Chondrocyte (in vitro differentiated cells): ENCODE results near the gene TRIM7. TPM values are rescaled to one million over a fixed set of nuclear protein-coding genes. Genes with fewer than 3 reads are reported as not detected.

ENCODE experiments used
- DNase-seq: peaks from one replicate; pipeline ENCODE4 v3.0.0; 2021; ENCODE audit warnings: mixed read lengths, low spot score
- H3K27ac Mint-ChIP-seq: one replicate; pipeline ENCODE4 v1.8.0; 2021; ENCODE audit warnings: mild to moderate bottlenecking, moderate library complexity, mixed read lengths; ENCODE audit not compliant: unreplicated experiment
- H3K27me3 Mint-ChIP-seq: 2 replicates; pipeline ENCODE4 v1.8.0; 2021; ENCODE audit warnings: low read depth, mixed read lengths
- H3K36me3 Mint-ChIP-seq: 2 replicates; pipeline ENCODE4 v1.8.0; 2021; ENCODE audit warnings: low read depth, mixed read lengths
- H3K4me1 Mint-ChIP-seq: 2 replicates; pipeline ENCODE4 v1.8.0; 2021; ENCODE audit warnings: low read depth, mild to moderate bottlenecking, mixed read lengths
- H3K4me3 Mint-ChIP-seq: one replicate; pipeline ENCODE4 v1.8.0; 2021; ENCODE audit warnings: mild to moderate bottlenecking, moderate library complexity, mixed read lengths; ENCODE audit not compliant: unreplicated experiment
- H3K9me3 Mint-ChIP-seq: 2 replicates; pipeline ENCODE4 v1.8.0; 2021; ENCODE audit warnings: low read depth, mixed read lengths
- total RNA-seq: library from RNA; stranded (reverse); gene quantifications from 3 replicates; pipeline ENCODE4 v1.2.1, GENCODE V29; 2021
- TF ChIP-seq, protein P1 (sequence below): fragments of 200-600 bp; sonication (generic); IDR thresholded peaks from 2 replicates; pipeline ENCODE4 v1.5.0; 2021; ENCODE audit warnings: antibody characterized with exemption, mild to moderate bottlenecking, moderate library complexity

TRIM7 gene
- total RNA-seq, 1 donor from 2014 or later: 5.7 TPM

DNA sequence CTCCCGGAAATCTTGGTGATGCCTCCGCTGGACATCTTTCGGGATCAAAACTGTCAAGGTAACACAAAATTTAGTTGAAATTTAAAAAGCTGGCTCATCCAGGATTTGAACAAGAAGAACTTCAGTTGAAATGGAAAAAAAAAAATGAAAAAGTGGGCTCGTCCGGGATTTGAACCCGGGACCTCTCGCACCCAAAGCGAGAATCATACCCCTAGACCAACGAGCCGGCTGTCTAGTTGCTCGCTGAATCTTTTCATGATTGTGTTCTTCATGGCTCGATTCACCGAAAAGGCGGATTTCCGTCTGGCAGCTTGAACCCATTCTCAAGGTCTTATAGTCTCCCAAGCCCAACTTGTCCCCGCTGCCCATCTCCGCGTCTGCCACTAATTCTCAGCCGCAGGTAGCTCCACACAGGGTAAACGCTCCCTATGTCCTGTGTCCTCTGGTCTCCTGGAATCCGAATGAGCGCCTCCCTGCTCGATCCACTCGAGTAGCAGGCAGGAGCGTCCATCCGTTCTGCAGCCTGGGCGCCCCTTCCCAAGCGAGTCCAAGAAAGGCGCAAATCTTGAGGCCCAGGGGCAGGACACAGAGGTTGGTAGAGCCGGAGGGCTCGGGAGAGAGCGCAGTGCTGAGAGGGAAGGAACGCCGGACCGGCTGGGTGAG, 16.2 kb downstream of the TRIM7 start:
- Mint-ChIP-seq H3K36me3 (no peaks in the 10 kb centered on the region), H3K4me1 (peaks cover 32% of the 10 kb centered on the region), H3K27ac (peak overlapping the region; percentile 98), H3K4me3 (peak overlapping the region; percentile 93), H3K27me3 (no peaks in the 10 kb centered on the region), H3K9me3 (no peaks in the 10 kb centered on the region)
- no peak for DNase-seq
- TF ChIP-seq, protein P1, sequence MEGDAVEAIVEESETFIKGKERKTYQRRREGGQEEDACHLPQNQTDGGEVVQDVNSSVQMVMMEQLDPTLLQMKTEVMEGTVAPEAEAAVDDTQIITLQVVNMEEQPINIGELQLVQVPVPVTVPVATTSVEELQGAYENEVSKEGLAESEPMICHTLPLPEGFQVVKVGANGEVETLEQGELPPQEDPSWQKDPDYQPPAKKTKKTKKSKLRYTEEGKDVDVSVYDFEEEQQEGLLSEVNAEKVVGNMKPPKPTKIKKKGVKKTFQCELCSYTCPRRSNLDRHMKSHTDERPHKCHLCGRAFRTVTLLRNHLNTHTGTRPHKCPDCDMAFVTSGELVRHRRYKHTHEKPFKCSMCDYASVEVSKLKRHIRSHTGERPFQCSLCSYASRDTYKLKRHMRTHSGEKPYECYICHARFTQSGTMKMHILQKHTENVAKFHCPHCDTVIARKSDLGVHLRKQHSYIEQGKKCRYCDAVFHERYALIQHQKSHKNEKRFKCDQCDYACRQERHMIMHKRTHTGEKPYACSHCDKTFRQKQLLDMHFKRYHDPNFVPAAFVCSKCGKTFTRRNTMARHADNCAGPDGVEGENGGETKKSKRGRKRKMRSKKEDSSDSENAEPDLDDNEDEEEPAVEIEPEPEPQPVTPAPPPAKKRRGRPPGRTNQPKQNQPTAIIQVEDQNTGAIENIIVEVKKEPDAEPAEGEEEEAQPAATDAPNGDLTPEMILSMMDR: peak; percentile 47

DNA sequence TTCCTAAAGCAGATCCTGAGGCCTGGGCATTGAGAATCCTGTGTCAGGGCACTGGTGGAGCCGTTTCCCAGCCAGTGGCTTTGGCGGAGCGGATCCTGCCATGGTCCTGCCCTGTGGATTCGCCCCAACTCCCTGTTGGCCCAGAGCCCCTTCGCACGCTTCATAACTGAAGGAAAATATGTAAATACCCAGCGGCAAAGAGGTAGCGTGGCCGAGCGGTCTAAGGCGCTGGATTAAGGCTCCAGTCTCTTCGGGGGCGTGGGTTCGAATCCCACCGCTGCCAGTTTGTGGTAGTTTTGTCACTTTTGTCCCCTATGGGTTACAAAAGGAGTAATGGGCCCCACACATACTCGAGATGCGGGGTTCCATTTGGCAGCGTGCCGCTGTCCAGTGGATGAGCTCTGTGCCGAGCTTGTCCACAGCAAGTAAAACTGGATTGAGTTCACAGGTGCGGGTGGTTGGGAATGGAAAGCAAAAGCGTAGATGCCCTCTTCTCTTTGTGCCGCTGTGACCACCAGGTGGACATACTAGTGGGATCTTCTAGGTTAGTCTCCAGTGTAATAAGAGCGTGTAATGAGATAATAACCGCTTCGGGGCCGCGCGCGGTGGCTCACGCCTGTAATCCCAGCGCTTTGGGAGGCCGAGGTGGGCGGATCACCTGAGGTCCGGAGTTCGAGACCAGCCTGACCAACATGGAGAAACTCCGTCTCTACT, 17.3 kb downstream of the TRIM7 start:
- H3K4me3 Mint-ChIP-seq: peak overlapping the region; percentile 93
- TF ChIP-seq, protein P1: peak; percentile 74
- H3K27ac Mint-ChIP-seq: peak overlapping the region; percentile 98
- H3K9me3 Mint-ChIP-seq: no peaks in the 10 kb centered on the region
- H3K27me3 Mint-ChIP-seq: no peaks in the 10 kb centered on the region
- no peak for DNase-seq
- H3K36me3 Mint-ChIP-seq: no peaks in the 10 kb centered on the region
- peaks cover 29% of the 10 kb centered on the region for H3K4me1 Mint-ChIP-seq

DNA sequence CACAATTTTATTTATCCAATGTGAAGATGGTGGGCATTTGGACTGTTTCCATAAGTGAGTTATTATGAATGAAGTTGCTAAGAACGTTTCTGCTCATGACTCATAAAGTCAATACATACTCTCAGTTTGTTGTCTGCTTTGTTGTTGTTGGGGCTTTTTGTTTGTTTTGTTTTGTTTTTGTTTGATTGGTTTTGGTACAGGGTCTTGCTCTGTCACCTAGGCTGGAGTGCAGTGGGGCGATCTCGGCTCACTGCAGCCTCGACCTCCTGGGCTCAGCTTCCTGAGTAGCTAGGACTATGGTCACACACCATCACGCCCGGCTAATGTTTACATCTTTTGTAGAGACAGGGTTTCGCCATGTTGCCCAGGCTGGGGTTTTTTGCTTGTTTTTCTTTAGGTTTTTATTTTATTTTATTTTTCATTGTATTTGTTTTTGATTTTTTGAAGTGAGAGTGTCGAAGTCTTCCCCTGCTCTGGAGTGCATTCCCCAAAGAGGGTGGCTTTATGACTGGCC, 18.0 kb downstream of the TRIM7 start:
- Mint-ChIP-seq H3K9me3 (no peaks in the 10 kb centered on the region), H3K27me3 (no peaks in the 10 kb centered on the region), H3K36me3 (no peaks in the 10 kb centered on the region), H3K27ac (peak overlapping the region; percentile 98), H3K4me1 (peaks cover 23% of the 10 kb centered on the region), H3K4me3 (peak overlapping the region; percentile 93)
- TF ChIP-seq, protein P1: no peak
- DNase-seq: no peak

DNA sequence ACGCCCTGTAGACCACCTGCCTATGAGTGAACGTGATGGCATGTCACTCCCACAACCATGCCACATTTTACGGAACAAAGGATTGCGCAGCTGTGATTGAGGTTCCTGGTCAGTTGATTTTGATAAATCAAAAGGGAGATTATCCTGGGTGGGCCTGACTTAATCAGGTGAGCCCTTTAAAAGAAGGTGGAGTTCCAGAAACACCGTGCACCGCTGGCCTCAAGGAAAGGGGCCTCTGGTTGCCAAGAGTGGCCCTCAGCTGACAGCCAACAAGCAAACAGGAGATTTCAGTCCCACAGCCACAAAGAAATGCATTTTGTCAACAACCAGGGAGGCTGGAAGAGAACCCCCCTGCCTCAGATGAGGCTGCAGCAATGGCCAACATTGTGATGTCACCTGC, 19.0 kb downstream of the TRIM7 start:
- Mint-ChIP-seq H3K27ac (no peak overlapping the region), H3K4me3 (no peak overlapping the region), H3K9me3 (no peaks in the 10 kb centered on the region), H3K27me3 (no peaks in the 10 kb centered on the region), H3K36me3 (no peaks in the 10 kb centered on the region), H3K4me1 (peaks cover 21% of the 10 kb centered on the region)
- DNase-seq: no peak
- TF ChIP-seq, protein P1: no peak

GRCh38 chr5:181185560-181185959, 19.4 kb downstream of the TRIM7 start:
- DNase-seq: no peak
- Mint-ChIP-seq H3K4me1 (peaks cover 21% of the 10 kb centered on the region), H3K36me3 (no peaks in the 10 kb centered on the region), H3K27ac (no peak overlapping the region), H3K27me3 (no peaks in the 10 kb centered on the region), H3K4me3 (no peak overlapping the region), H3K9me3 (no peaks in the 10 kb centered on the region)
- TF ChIP-seq, protein P1: no peak
